Trophoblast cell (in vitro differentiated cells and primary cell): Measurements from ENCODE around the gene DDX5.

Source experiments
- DNase-seq, 2 donors: peaks; one replicate each; pipeline ENCODE4 v3.0.0-alpha.2; 2016
- H2AFZ ChIP-seq: 2 replicates; pipeline ENCODE4 v1.6.1; 2013; ENCODE audit warnings: low read length, moderate library complexity, mild to moderate bottlenecking; ENCODE audit not compliant: insufficient read depth, poor library complexity
- H2AK5ac ChIP-seq: 2 replicates; pipeline ENCODE4 v1.6.1; 2013; ENCODE audit warnings: mild to moderate bottlenecking, low read length
- H2BK120ac ChIP-seq: 2 replicates; pipeline ENCODE4 v1.6.1; 2013; ENCODE audit warnings: low read length, mild to moderate bottlenecking, moderate library complexity; ENCODE audit not compliant: insufficient read depth, poor library complexity
- H2BK12ac ChIP-seq: 2 replicates; pipeline ENCODE4 v1.6.1; 2013; ENCODE audit warnings: mild to moderate bottlenecking, low read length, moderate library complexity
- H2BK5ac ChIP-seq: 2 replicates; pipeline ENCODE4 v1.6.1; 2013; ENCODE audit warnings: low read length, low read depth, moderate library complexity, mild to moderate bottlenecking; ENCODE audit not compliant: poor library complexity
- H3K14ac ChIP-seq: 2 replicates; pipeline ENCODE4 v1.6.1; 2013; ENCODE audit warnings: mild to moderate bottlenecking, low read length
- H3K18ac ChIP-seq: 2 replicates; pipeline ENCODE4 v1.6.1; 2013; ENCODE audit warnings: mild to moderate bottlenecking, low read length
- H3K23ac ChIP-seq: 2 replicates; pipeline ENCODE4 v1.6.1; 2013; ENCODE audit warnings: low read length
- H3K27ac ChIP-seq: 2 replicates; pipeline ENCODE4 v1.5.1; 2013; ENCODE audit warnings: low read depth, mild to moderate bottlenecking, inconsistent platforms, low read length, moderate library complexity
- H3K27me3 ChIP-seq: 2 replicates; pipeline ENCODE4 v1.6.1; 2013; ENCODE audit warnings: inconsistent platforms, mild to moderate bottlenecking, low read length, moderate library complexity; ENCODE audit not compliant: insufficient read depth
- H3K36me3 ChIP-seq, 2 experiments: 1 replicate in 1 of 2; 2 replicates in 1 of 2; pipeline ENCODE4 v1.6.1; 2013; ENCODE audit warnings: low read length in 2 of 2, mild to moderate bottlenecking in 2 of 2, moderate library complexity in 1 of 2; ENCODE audit not compliant: insufficient read depth in 2 of 2, control insufficient read depth in 1 of 2
- H3K4ac ChIP-seq: 2 replicates; pipeline ENCODE4 v1.6.1; 2013; ENCODE audit warnings: low read depth, mild to moderate bottlenecking, low read length, moderate library complexity
- H3K4me1 ChIP-seq, 2 experiments: 1 replicate in 1 of 2; 2 replicates in 1 of 2; pipeline ENCODE4 v1.6.1; 2013; ENCODE audit warnings: low read length in 2 of 2, mild to moderate bottlenecking in 2 of 2, moderate library complexity in 1 of 2; ENCODE audit not compliant: insufficient read depth in 2 of 2, control insufficient read depth in 1 of 2
- H3K4me2 ChIP-seq: 2 replicates; pipeline ENCODE4 v1.6.1; 2013; ENCODE audit warnings: inconsistent platforms, mild to moderate bottlenecking, low read length, moderate library complexity
- H3K4me3 ChIP-seq: 2 replicates; pipeline ENCODE4 v1.5.1; 2013; ENCODE audit warnings: mild to moderate bottlenecking, low read depth, low read length, inconsistent platforms
- H3K79me1 ChIP-seq: one replicate; pipeline ENCODE4 v1.6.1; 2013; ENCODE audit warnings: low read length
- H3K79me2 ChIP-seq: 2 replicates; pipeline ENCODE4 v1.6.1; 2013; ENCODE audit warnings: low read length, mild to moderate bottlenecking; ENCODE audit not compliant: control insufficient read depth, insufficient read depth, poor library complexity
- H3K9ac ChIP-seq: 2 replicates; pipeline ENCODE4 v1.6.1; 2013; ENCODE audit warnings: mild to moderate bottlenecking, low read length
- H3K9me3 ChIP-seq: 2 replicates; pipeline ENCODE4 v1.6.1; 2013; ENCODE audit warnings: low read depth, mild to moderate bottlenecking, control low read depth, inconsistent platforms, low read length; ENCODE audit not compliant: insufficient read depth
- H4K12ac ChIP-seq: 2 replicates; pipeline ENCODE4 v1.6.1; 2013; ENCODE audit warnings: low read depth, mild to moderate bottlenecking, low read length, moderate library complexity
- H4K8ac ChIP-seq: 2 replicates; pipeline ENCODE4 v1.6.1; 2013; ENCODE audit warnings: low read depth, mild to moderate bottlenecking, low read length, moderate library complexity
- H4K91ac ChIP-seq: one replicate; pipeline ENCODE4 v1.6.1; 2013; ENCODE audit warnings: low read depth, mild to moderate bottlenecking, low read length, moderate library complexity
- WGBS: extraction: QIAGEN DNeasy Blood & Tissue Kit; methylation state at CpG from one replicate; pipeline ENCODE4 v1.1.7; 2013; ENCODE audit warnings: missing lambda C conversion rate; ENCODE audit not compliant: insufficient read length, insufficient coverage; ENCODE audit errors: extremely low coverage; 5-methylcytosine and 5-hydroxymethylcytosine counted together

Gene DDX5

GRCh38 chr17:64503821-64504768 lies 2.0 kb downstream of the DDX5 start:
- no peak overlapping the region for H3K4me3 ChIP-seq

GRCh38 chr17:64503341-64503740 lies 2.7 kb downstream of the DDX5 start:
- Histone ChIP-seq H3K79me2 (peaks cover 20% of the 10 kb centered on the region), H3K79me1 (peaks cover 13% of the 10 kb centered on the region), H3K27me3 (no peaks in the 10 kb centered on the region), H3K4me1 (no peaks in the 10 kb centered on the region), H2BK120ac (no peak overlapping the region), H3K14ac (no peak overlapping the region), H4K12ac (no peak overlapping the region), H2BK12ac (no peak overlapping the region), H3K9me3 (no peaks in the 10 kb centered on the region), H3K36me3 (peaks cover 7 to 39% of the 10 kb centered on the region in 2 experiments), H3K4me3 (no peak overlapping the region), H2AFZ (no peak overlapping the region), H3K27ac (no peak overlapping the region), H3K4ac (no peak overlapping the region), H3K23ac (no peak overlapping the region), H3K18ac (no peak overlapping the region), H3K9ac (no peak overlapping the region), H2BK5ac (no peak overlapping the region), H3K4me2 (no peak overlapping the region), H2AK5ac (no peak overlapping the region), H4K91ac (no peak overlapping the region), H4K8ac (no peak overlapping the region)
- WGBS, result no CpG with 5 or more reads among the region's 5 CpGs
- peak in 1 of 2 donors; percentile 28 for DNase-seq

More at GRCh38 chr17:64503821-64504768, 2.0 kb downstream of the DDX5 start:
- Histone ChIP-seq H3K14ac (no peak overlapping the region), H3K18ac (no peak overlapping the region), H2AK5ac (no peak overlapping the region), H3K4me1 (no peaks in the 10 kb centered on the region), H2BK12ac (no peak overlapping the region), H3K4me2 (peak overlapping the region; percentile 61), H3K23ac (no peak overlapping the region), H4K91ac (no peak overlapping the region), H4K8ac (no peak overlapping the region), H3K9me3 (no peaks in the 10 kb centered on the region), H2AFZ (no peak overlapping the region), H3K9ac (no peak overlapping the region), H4K12ac (no peak overlapping the region), H3K79me1 (peaks cover 13% of the 10 kb centered on the region), H3K27ac (no peak overlapping the region), H3K4ac (peak overlapping the region; percentile 97), H3K36me3 (peaks cover 8 to 41% of the 10 kb centered on the region in 2 experiments), H3K27me3 (no peaks in the 10 kb centered on the region), H2BK120ac (no peak overlapping the region), H3K79me2 (peaks cover 20% of the 10 kb centered on the region), H2BK5ac (no peak overlapping the region)
- WGBS, result no CpG with 5 or more reads among the region's 7 CpGs
- DNase-seq, result peak in 1 of 2 donors; percentile 36

GRCh38 chr17:64502809-64503208 lies 3.3 kb downstream of the DDX5 start:
- no CpG with 5 or more reads among the region's 2 CpGs for WGBS
- H3K27ac ChIP-seq, result no peak overlapping the region
- no peak overlapping the region for H2BK5ac ChIP-seq
- no peak overlapping the region for H3K14ac ChIP-seq
- no peak overlapping the region for H4K8ac ChIP-seq
- H3K23ac ChIP-seq, result no peak overlapping the region
- H3K4me1 ChIP-seq, result no peaks in the 10 kb centered on the region
- DNase-seq, result no peak
- no peak overlapping the region for H3K4me3 ChIP-seq
- peaks cover 7 to 39% of the 10 kb centered on the region in 2 experiments for H3K36me3 ChIP-seq
- no peaks in the 10 kb centered on the region for H3K9me3 ChIP-seq
- H3K4me2 ChIP-seq, result no peak overlapping the region
- H3K4ac ChIP-seq, result no peak overlapping the region
- H2AFZ ChIP-seq, result no peak overlapping the region
- H4K12ac ChIP-seq, result no peak overlapping the region
- H3K79me2 ChIP-seq, result peaks cover 20% of the 10 kb centered on the region
- no peak overlapping the region for H3K9ac ChIP-seq
- peaks cover 13% of the 10 kb centered on the region for H3K79me1 ChIP-seq
- no peak overlapping the region for H2BK120ac ChIP-seq
- H2BK12ac ChIP-seq, result no peak overlapping the region
- no peak overlapping the region for H2AK5ac ChIP-seq
- no peak overlapping the region for H3K18ac ChIP-seq
- no peak overlapping the region for H4K91ac ChIP-seq
- H3K27me3 ChIP-seq, result no peaks in the 10 kb centered on the region

GRCh38 chr17:64502021-64502420 lies 4.1 kb downstream of the DDX5 start:
- Histone ChIP-seq H2BK5ac (no peak overlapping the region), H3K4me1 (peaks cover 0 to 2% of the 10 kb centered on the region in 2 experiments), H3K9me3 (no peaks in the 10 kb centered on the region), H3K79me2 (peaks cover 15% of the 10 kb centered on the region), H3K79me1 (peaks cover 11% of the 10 kb centered on the region), H4K12ac (no peak overlapping the region), H2BK120ac (no peak overlapping the region), H4K91ac (no peak overlapping the region), H3K27ac (no peak overlapping the region), H3K27me3 (no peaks in the 10 kb centered on the region), H3K18ac (no peak overlapping the region), H3K4ac (no peak overlapping the region), H3K4me3 (no peak overlapping the region), H2AFZ (no peak overlapping the region), H2BK12ac (no peak overlapping the region), H3K14ac (no peak overlapping the region), H3K36me3 (peaks cover 7 to 39% of the 10 kb centered on the region in 2 experiments), H2AK5ac (no peak overlapping the region), H3K9ac (no peak overlapping the region), H3K4me2 (no peak overlapping the region), H3K23ac (no peak overlapping the region), H4K8ac (no peak overlapping the region)
- DNase-seq, result peak in 1 of 2 donors; percentile 18
- WGBS, result no CpG with 5 or more reads among the region's 3 CpGs
